ENCODE data around the gene GALNT1.

The GALNT1 gene

DNA sequence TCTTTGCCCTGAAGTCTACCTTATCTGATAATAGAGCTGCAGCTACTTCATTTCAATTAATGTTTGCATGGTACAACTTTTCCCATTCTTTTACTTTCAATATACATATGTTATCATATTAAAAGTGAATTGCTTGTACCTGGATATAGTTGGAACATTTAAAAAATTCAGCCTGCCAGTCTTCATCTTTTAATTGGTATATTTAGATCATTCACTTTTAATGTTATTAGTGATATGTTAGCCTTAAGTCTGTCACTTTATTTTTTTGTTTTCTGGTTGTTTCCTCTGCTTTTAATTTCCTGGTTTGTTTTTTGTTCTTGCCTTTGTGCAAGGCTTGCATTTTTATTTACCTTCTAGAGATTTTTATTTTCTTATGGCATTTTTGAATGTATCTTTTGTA lies 158.2 kb downstream of the GALNT1 start:
- H3K27me3 ChIP-seq (replicated peaks; ENCODE audit: control insufficient read depth, insufficient read depth, low read length) = no peaks in the 10 kb centered on the region
- H3K36me3 ChIP-seq (ENCODE audit: control insufficient read depth, insufficient read depth, low read length) = no peaks in the 10 kb centered on the region
- no peak for DNase-seq (ENCODE audit: extremely low read depth, insufficient read length)
- no peak overlapping the region for H3K4me3 ChIP-seq (replicated peaks; ENCODE audit: low read depth, low read length)
- TF ChIP-seq, protein P1, sequence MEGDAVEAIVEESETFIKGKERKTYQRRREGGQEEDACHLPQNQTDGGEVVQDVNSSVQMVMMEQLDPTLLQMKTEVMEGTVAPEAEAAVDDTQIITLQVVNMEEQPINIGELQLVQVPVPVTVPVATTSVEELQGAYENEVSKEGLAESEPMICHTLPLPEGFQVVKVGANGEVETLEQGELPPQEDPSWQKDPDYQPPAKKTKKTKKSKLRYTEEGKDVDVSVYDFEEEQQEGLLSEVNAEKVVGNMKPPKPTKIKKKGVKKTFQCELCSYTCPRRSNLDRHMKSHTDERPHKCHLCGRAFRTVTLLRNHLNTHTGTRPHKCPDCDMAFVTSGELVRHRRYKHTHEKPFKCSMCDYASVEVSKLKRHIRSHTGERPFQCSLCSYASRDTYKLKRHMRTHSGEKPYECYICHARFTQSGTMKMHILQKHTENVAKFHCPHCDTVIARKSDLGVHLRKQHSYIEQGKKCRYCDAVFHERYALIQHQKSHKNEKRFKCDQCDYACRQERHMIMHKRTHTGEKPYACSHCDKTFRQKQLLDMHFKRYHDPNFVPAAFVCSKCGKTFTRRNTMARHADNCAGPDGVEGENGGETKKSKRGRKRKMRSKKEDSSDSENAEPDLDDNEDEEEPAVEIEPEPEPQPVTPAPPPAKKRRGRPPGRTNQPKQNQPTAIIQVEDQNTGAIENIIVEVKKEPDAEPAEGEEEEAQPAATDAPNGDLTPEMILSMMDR (IDR thresholded peaks at IDR 0.05; ENCODE audit: insufficient read depth, low read length, poor library complexity, severe bottlenecking) = no peak

- Histone ChIP-seq H3K4me3 (replicated peaks; ENCODE audit: low read depth, low read length) (no peak overlapping the region), H3K27me3 (replicated peaks; ENCODE audit: control insufficient read depth, insufficient read depth, low read length) (no peaks in the 10 kb centered on the region), H3K36me3 (ENCODE audit: control insufficient read depth, insufficient read depth, low read length) (no peaks in the 10 kb centered on the region)
- TF ChIP-seq, protein P1 (IDR thresholded peaks at IDR 0.05; ENCODE audit: insufficient read depth, low read length, poor library complexity, severe bottlenecking) = no peak
- no peak for DNase-seq (ENCODE audit: extremely low read depth, insufficient read length)
These were observed 159.1 kb downstream of the GALNT1 start for GRCh38 chr18:35740656-35741055.

GRCh38 chr18:35743916-35744315 lies 162.4 kb downstream of the GALNT1 start:
- Histone ChIP-seq H3K4me3 (replicated peaks; ENCODE audit: low read depth, low read length) (no peak overlapping the region), H3K36me3 (ENCODE audit: control insufficient read depth, insufficient read depth, low read length) (no peaks in the 10 kb centered on the region), H3K27me3 (replicated peaks; ENCODE audit: control insufficient read depth, insufficient read depth, low read length) (no peaks in the 10 kb centered on the region)
- DNase-seq (ENCODE audit: extremely low read depth, insufficient read length) = no peak
- TF ChIP-seq, protein P1 (IDR thresholded peaks at IDR 0.05; ENCODE audit: insufficient read depth, low read length, poor library complexity, severe bottlenecking) = no peak

DNA sequence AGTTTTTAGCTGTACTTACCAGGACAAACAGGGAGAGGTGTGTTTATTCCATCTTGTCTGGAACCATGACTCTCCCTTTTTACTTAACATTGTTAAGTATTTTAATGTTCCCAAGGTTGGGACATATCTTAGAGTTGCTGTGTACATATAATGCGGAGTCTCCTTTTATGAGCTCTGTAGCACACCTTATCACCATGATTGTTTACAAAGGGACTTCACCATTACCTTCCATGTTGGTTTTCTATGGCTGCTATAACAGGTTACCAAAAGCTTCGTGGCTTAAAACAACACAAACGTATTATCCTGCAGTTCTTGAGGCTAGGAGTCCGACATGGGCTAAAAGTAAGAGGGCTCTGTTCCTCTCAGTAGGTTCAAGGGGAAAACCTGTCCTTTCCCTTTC lies 164.3 kb downstream of the GALNT1 start:
- Histone ChIP-seq H3K4me3 (replicated peaks; ENCODE audit: low read depth, low read length) (no peak overlapping the region), H3K27me3 (replicated peaks; ENCODE audit: control insufficient read depth, insufficient read depth, low read length) (no peaks in the 10 kb centered on the region), H3K36me3 (ENCODE audit: control insufficient read depth, insufficient read depth, low read length) (no peaks in the 10 kb centered on the region)
- TF ChIP-seq, protein P1 (IDR thresholded peaks at IDR 0.05; ENCODE audit: insufficient read depth, low read length, poor library complexity, severe bottlenecking) = no peak
- no peak for DNase-seq (ENCODE audit: extremely low read depth, insufficient read length)

DNA sequence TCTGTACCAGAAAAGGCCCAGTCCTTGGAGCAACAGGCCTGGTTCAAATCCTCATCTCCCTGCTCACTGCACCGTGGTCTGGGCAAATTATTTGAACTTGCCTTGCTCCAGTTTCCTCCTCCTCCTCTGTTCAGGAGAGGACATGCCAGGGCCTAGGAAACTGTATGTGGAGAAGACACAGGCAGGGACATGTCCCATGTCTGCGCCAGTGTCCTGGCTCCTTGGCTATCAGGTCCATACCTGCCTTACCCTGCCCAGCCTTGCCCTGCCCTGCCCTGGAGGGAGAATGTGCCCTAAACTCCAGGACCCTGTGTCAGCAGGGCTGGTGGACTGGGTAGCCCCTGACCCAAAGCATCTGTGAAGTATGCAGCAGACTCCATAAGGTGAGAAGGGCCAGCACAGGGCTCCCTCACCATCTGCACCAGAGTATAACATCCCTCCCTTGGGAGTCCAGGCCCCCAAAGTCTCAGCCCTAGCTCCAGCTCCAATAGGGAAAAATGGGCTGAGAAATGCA lies 165.3 kb downstream of the GALNT1 start:
- H3K27me3 ChIP-seq (replicated peaks; ENCODE audit: control insufficient read depth, insufficient read depth, low read length) = no peaks in the 10 kb centered on the region

More for the DNA sequence above, 165.3 kb downstream of the GALNT1 start:
- no peaks in the 10 kb centered on the region for H3K36me3 ChIP-seq (ENCODE audit: control insufficient read depth, insufficient read depth, low read length)
- DNase-seq (ENCODE audit: extremely low read depth, insufficient read length) = no peak
- TF ChIP-seq, protein P1 (IDR thresholded peaks at IDR 0.05; ENCODE audit: insufficient read depth, low read length, poor library complexity, severe bottlenecking) = no peak
- H3K4me3 ChIP-seq (replicated peaks; ENCODE audit: low read depth, low read length) = no peak overlapping the region
